Stimulated activated CD4-positive, alpha-beta T cell treated with anti-CD3 and anti-CD28 coated beads, Interleukin-2, amount 100 ng/mL, for 24 hours (primary cell): ENCODE data around the gene SPATA46.
"Not testable (repeated sequence)": the region's sequence is repeated elsewhere in the genome, so short reads cannot be mapped to it uniquely, and the experiment has no call there.

ENCODE experiments used
- DNase-seq, 2 donors: peaks; one replicate each; pipeline ENCODE4 v3.0.0-alpha.2; 2020

The SPATA46 gene

GRCh38 chr1:162373072-162373427 is 3.6 kb downstream of the SPATA46 start:
- no peak for DNase-seq

DNA sequence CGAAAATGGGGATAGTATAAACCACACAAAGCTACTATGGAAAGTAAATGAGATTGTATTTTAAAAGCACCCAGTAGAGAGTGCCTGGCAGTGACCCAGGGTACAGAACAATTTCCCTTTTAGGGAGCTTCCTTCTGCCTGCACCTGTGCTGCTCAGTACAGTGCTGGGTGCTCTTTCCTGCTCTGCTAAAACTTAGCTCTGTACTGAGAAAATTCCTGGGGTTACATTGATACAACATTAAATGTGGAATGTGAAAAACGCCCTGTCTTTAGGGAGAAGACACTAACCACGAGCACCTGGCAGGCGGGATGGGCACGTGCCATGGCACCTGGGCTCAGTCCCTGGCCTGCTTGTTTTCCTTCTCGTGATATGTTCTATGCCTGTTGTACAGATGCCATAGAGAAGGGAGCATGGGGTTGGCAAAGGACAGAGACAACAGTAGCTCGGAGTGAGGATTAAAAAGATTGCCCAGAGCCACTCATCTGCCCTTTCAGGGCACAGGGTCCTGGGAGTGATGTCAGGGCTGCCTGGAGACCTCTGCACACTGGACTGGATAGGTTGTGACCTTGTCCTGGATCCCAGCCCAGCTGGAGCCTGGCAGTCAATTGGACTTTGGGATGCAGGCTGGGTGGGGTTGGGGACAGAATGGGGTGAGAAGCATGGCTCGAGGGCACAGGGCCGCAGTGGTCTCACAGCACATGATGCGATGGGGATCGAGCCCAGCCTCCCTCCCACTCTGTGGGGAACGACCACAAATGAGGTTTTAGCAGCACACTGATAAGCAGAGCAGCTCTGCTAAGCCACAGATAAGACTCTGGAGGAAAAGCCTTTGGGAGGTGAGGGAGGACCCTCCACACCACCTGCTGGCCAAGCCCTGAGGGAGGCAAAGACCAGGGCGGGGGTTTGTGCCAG is 4.2 kb downstream of the SPATA46 start:
- no peak for DNase-seq

DNA sequence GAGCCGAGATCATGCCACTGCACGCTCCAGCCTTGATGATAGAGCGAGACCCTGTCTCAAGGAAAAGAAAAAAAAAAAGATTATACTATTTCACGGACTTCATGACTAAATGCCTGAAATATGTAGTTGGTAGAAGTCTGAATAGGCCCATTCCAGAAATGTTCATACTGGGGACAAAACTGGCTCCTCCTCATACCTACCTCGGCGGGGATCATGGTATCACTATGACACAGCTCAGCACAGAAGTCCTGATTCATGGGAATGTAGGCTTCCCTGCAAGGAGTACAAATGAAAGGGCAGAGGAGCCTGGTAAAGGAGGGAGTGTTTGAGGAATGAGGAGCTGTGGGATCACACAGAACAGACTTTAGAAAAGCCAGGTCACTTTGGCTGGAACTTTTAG is 5.0 kb downstream of the SPATA46 start:
- no peak for DNase-seq

DNA sequence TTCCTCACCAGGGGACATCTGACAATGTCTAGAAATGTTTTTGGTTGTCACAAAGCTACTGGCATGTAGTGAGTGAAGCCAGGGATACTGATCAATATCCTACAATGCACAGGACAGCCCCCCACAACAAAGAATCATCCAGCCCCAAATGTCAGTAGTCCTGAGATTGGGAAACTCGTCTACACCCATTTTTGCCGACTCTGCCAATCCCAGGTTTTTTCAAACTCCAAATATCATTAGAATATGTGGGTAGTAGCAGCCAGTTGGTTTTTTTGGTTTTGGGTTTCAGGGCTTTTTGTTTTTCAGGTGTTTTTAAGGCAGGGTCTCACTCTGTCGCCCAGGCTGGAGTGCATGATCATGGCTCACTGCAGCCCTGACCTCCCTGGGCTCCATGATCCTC is 5.9 kb downstream of the SPATA46 start:
- no peak for DNase-seq

- DNase-seq = no peak
Observed at GRCh38 chr1:162370161-162370560, 6.5 kb downstream of the SPATA46 start.

GRCh38 chr1:162369571-162369970 is 7.1 kb downstream of the SPATA46 start:
- no peak for DNase-seq

DNA sequence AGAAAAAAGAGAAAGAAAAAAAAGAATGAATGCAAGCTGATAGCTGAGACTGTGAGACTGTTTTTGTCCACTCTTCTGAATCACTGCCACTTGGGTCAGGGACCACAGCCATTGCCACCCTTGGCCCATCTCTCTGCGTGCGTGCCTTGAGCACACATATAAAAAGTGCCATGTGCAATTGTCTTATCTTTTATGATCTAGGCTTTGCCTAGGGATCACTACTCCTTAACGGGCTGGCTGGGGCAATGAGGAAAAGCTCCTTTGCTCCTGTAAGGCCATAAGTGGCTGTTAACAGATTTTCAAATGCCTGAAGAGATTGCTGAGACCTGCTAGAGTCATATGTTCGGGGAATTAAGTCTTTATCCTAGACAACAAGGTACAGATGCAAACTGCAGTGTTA is 8.2 kb downstream of the SPATA46 start:
- DNase-seq = no peak

DNA sequence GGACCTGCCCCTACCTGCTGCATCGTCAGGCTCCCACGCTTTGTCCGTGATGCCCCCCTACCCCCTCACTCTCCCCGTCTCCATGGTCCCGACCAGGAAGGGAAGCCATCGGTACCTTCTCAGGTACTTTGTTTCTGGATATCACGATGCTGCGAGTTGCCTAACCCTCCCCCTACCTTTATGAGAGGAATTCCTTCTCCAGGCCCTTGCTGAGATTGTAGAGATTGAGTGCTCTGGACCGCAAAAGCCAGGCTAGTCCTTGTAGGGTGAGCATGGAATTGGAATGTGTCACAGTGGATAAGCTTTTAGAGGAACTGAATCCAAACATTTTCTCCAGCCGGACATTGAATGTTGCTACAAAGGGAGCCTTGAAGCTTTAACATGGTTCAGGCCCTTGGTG is 8.9 kb downstream of the SPATA46 start:
- DNase-seq = no peak

DNA sequence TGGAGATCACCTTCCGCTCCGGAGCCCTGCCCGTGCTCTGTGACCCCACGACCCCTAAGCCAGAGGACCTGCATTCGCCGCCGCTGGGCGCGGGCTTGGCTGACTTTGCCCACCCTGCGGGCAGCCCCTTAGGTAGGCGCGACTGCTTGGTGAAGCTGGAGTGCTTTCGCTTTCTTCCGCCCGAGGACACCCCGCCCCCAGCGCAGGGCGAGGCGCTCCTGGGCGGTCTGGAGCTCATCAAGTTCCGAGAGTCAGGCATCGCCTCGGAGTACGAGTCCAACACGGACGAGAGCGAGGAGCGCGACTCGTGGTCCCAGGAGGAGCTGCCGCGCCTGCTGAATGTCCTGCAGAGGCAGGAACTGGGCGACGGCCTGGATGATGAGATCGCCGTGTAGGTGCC is 9.6 kb downstream of the SPATA46 start:
- DNase-seq = no peak

DNA sequence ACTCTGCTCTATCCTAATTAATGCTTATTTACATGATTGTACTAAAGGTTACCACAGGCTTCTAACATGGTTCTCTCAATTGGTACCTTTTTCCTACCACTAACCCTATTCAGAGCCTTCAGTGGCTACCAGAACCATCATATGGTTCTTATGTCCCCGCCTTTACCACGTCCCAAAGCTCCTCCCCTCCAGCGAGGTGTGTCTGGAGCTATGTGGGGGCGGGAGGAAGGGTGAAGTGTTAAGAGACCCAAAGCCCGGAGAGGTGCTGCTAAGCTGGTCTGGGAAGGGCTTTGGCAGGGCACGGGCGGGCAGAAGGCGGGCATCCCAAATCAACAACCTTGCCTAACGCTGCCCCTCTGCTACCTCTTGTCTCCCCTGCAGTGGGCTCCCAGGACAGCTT is 10.0 kb downstream of the SPATA46 start:
- DNase-seq = no peak

- DNase-seq = no peak
Observed at GRCh38 chr1:162366149-162366548, 10.5 kb downstream of the SPATA46 start.

DNA sequence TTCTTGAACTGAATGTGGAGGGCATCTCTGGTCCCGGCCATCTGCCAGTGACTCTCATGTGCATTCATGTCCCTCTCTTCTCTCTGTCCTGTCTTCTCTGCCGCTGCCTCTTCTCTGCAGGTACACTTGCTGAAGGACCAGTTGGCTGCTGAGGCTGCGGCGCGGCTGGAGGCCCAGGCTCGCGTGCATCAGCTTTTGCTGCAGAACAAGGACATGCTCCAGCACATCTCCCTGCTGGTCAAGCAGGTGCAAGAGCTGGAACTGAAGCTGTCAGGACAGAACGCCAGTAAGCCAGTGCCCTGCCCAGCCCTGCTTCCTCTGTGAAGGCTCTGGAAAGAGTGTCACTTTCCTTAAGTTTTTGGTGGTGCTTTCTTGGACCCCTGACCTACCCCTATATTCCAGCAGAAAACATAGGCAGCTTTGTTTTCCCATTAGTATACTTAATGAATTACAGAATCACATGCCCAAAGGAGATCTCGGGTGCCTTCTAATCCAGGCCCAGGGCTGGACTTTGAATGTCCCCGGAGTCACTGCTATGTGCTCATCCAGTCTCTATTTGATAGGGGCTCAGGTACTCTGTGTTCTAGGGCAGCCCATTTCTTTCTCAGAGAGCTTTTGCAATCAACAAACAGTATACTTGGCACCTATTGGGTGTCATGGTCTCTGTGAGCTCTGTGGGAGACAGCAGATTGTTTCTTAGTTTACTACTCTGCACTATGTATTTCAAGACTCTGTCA is 11.2 kb downstream of the SPATA46 start:
- no peak for DNase-seq

- no peak for DNase-seq
Observed at GRCh38 chr1:162364498-162364897, 12.2 kb downstream of the SPATA46 start.

DNA sequence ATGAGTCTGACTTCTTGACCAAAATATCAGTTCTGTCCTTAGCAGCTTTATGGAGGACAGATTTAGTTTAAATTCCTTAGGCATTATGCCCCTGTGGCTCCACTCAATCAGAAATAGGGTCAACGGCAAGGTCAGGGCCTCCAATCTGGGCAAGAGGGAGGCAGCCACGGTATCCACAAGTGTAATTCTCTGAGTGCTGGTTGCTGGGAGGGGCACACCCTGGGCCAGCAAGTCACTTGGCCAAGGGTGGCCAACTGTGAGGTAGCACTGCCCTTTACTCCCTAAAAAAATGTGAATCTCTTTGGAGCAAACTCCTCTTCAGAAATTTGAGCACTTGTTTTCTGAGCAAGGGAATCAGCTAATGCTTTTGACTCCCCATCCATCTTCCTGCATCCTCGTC is 12.8 kb downstream of the SPATA46 start:
- DNase-seq = no peak

- no peak for DNase-seq
Observed at GRCh38 chr1:162361349-162361748, 15.3 kb downstream of the SPATA46 start.

DNA sequence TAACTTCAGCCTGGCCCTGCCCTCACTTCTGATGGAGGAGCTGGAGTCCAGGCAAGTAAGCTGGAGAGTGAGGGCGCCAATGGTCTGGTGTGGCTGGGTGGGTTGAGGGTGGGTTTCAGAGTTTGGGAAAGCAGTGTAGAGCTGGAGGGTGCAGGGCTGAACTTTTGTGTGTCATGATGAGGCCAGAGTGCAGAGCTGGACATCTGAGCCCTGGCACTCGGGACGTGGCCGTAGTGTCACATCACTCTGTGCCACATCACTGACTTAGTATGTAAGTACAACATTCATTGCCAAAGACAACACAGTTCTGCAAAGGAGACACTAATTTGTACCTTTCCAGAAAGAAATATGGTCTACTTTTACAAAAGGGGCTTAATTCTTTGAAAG is 15.8 kb downstream of the SPATA46 start:
- DNase-seq = no peak

DNA sequence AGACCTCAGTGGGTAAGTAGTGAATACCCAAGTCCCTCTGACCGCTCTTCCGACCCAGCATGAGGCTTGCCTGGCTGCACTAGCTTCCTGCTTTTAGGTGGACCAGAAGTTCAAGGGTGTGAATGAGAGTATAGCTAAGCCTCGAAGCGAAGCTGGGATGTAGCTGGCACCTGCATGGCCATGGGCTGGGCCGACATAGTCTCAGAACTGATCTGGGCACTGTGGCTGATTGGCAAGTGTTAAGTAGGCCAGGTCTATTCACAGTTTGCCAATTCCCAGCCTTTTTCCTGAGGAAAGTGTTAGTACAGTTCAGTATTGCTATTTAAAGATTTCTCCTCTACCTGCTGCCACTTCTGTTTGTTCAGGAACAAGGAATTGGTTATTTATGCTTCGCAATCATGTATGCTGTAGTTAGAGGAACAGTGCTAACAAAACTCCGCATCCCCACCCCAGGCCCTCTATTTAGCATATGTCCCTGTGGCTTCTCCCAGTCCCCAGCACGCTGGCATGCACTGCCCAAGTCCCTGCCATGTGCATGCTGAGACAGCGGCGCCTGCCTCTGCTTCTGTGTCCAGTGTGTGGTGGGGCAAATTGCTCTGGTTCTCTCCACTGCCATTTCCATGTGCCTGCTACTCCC is 16.3 kb downstream of the SPATA46 start:
- DNase-seq = no peak

DNA sequence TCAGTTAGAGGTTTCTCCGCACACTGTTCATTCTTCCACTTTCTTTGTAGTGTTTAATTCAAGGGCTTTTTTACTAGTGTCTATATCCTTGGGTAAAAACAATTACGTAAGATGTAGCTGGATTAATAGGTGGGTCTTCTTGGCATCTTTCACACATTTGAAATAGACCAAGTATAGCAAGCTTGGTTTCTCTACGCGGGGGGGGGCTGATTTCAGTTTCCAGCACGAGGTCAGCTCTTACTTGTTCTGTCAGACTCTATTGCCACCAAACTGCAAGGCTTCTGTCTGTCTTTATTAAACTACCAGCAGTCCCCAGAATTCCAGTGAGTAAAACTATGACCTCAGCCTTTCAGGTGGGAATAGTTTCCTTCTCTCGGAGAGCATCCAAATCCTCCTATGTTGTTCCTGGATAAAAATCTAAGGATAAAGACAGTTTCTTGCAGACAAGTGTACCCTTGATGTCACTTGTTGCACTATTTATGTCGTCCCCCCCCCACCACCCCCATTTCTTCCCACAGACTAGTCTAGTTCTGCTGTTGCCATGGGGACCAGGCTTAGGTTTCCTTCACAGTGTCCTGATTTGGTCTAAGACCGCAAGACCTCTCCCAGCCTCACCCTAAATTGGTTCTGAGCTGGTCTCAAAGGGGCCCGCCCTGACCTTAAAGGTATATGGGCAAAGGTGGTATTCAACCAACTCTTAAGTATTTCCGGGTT is 17.0 kb downstream of the SPATA46 start:
- DNase-seq = no peak

DNA sequence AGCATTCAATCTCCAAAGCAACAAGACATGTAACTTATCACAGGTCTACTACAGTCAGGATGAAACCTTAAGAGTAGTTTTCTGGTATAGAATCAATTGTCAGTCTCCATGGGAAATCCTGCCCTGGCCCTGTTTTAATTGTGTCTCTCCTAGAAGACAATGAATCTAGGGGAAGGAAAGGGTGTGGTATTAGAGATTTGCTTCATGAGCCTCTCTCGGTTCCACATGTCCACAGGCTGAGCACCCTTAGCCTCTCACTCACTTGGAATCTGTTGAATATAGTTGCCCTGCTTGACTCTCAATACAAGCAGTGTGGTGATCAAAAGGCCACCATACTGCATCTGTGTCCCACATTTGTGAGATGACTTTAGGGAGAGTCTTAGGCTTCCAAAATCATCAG is 17.7 kb downstream of the SPATA46 start:
- no peak for DNase-seq

GRCh38 chr1:162357681-162358266 is 18.9 kb downstream of the SPATA46 start:
- DNase-seq = no peak

DNA sequence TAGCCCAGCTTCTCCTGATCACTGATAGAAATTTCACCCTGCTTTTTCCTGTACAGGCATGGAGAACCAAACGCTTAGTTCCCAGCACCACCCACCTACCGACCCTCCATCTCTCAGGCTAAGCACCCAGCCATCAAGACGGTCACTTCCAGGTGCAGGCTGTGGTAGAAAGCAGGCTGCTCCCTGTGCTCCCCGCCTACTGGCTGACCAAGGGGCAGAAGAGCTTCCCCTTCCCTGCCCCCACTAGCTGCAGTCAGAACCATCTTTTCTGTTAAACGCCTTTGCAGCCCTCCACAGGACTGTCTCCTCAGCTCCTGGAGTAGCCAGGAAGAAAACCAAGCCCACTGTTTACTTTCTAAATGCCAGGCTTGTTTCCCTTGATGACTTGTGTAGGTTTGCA is 23.0 kb downstream of the SPATA46 start:
- DNase-seq = no peak

DNA sequence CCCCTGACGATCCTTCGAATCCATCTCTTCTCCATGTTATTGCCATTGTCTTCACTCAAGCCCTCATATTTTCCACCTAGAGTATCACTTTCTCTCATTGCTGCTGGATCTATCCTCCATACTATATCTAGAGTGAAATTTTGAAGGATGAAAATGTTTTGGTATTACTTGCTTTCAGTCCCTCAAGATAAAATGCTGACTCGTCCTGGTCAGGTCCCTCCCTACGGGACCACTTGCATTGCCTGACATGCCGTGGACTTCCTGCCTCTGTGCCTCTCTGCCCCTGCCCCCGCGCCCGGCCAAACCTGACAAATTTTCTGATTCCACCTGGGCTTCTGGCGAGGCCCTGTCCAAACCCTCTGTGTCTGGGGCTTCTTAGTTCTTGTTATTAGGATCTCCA is 23.6 kb downstream of the SPATA46 start:
- DNase-seq = no peak

DNA sequence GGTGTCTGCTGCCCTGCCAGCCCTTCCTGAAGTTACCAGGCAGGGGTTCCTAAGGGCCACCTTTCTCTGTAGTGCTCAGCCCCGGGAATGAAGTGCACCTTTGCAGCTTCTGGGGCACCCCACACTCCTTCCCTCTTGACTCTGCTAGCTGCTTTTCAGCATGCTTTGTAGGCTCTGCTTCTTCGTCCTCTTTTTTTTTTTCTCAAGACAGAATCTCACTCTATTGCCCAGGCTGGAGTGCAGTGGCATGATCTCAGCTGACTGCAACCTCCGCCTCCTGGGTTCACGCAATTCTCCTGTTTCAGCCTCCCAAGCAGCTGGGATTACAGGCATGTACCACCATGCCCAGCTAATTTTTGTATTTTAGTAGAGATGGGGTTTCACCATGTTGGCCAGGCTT is 24.8 kb downstream of the SPATA46 start:
- not testable (repeated sequence) for DNase-seq
